Right ventricle myocardium inferior (tissue), 1 donor: ENCODE measurements around the gene BFSP2. TPM values are rescaled to one million over a fixed set of nuclear protein-coding genes. Genes with fewer than 3 reads are reported as not detected.
"Not testable (repeated sequence)": the region's sequence is repeated elsewhere in the genome, so short reads cannot be mapped to it uniquely, and the experiment has no call there.

ENCODE experiments used
- ATAC-seq: fragments of 200-7000 bp; cut with Tn5 transposase; one replicate; pipeline ENCODE4 v1.9.1; 2020; ENCODE audit warnings: mild to moderate bottlenecking, moderate library complexity
- DNase-seq: peaks from one replicate; pipeline ENCODE4 v3.0.0; 2021; ENCODE audit errors: missing footprints
- intact Hi-C: fragments of 100-400 bp; cut with DNase I; formaldehyde crosslinking; loops from one replicate; pipeline ENCODE4 v1.11.0; 2022
- total RNA-seq: library from RNA; stranded (reverse); fragmentation: NEBNext Ultra II Directional; extraction: Animal tissue kit (Norgen Biotek cat#: 25700); gene quantifications from one replicate; pipeline ENCODE4 v1.2.1, GENCODE V29; 2021
- donor health status: DM: no; HTN: yes; CAD: no; lungs with severe emphysema.

Gene BFSP2
- total RNA-seq, 1 donor from 2014 or later: not detected

DNA sequence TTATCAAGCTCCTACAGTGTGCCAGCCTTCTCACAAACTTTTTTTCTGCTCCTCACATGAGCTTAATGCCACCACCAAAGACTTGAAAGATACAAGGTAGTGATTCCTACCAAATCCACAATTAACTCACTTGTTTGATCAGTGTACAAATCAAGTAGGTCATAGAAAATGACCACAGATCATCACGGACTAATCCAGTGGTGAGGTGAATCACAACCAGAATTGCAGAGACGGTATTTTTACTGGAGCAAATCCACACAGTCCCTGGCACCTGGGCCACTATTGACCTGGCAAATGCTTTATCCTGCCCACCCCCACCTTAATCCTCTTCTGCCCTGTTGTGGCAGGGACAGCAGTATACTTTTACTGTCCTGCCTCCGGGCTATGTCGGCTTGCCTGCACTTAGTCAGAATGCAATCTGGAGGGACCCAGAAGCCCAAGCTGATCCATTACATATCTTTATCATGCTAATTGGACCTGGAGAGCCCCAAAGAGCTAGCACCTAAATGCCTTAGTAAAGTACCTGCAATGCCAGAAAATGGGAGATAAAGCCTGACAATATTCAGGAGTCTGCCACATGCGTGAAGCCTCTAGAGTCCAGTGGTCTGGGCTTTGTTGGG is 89.7 kb downstream of the BFSP2 start:
- ATAC-seq: no peak
- intact Hi-C loops: no loop called here

GRCh38 chr3:133490468-133491351 is 90.9 kb downstream of the BFSP2 start:
- intact Hi-C loops: no loop called here
- no peak for ATAC-seq
- DNase-seq: no peak

More for the DNA sequence above, 89.7 kb downstream of the BFSP2 start:
- no peak for DNase-seq

- no peak for DNase-seq
- ATAC-seq: no peak
- intact Hi-C loops: no loop called here
Measured at GRCh38 chr3:133491481-133492059, 91.7 kb downstream of the BFSP2 start.

DNA sequence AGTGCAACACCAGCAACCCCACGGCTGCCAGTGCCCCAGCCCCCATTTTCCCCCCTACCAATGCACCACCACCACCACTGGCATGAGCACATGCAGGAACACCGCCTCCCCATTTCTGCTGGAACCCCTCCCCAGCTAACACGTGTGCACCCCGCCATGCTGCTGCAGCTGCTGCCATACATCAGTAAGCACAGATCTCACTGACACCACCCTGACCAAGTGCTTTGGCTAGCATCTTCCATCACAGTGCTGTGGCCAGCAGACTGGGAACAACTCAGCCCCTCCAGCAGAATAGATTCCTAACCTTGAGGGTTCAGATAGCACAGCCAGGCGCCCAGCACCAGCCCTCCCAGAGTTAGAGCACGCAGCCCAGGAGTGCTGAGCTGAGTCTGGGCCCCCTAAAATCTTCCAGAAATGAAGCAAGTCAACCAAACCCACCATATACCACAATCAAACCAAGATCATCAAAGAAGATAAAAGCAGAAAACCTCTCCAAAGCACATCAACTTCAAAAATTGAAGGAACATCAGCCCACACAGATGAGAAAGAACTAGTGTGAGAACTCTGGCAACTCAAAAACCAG is 92.4 kb downstream of the BFSP2 start:
- intact Hi-C loops: no loop called here
- ATAC-seq: no peak
- DNase-seq: no peak

DNA sequence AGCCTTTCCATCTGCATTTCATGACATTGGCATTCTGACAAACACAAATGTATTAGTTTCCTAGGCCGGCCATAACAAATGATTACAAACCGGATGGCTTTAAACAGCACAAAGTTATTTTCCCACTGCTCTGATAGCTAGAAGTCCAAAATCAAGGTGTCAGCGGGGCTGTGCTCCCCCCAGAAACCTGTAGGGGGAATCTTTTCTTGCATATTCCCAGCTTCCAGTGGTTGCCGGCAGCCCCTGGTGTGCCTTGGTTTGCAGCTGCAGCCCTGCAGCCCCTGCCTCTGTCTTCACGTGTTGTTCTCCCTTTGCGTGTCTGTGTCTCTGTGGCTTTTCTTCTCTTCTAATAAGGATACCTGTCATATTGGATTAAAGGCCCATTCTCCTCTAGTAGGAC is 94.6 kb downstream of the BFSP2 start:
- intact Hi-C loops: no loop called here
- DNase-seq (no peak), ATAC-seq (no peak)

DNA sequence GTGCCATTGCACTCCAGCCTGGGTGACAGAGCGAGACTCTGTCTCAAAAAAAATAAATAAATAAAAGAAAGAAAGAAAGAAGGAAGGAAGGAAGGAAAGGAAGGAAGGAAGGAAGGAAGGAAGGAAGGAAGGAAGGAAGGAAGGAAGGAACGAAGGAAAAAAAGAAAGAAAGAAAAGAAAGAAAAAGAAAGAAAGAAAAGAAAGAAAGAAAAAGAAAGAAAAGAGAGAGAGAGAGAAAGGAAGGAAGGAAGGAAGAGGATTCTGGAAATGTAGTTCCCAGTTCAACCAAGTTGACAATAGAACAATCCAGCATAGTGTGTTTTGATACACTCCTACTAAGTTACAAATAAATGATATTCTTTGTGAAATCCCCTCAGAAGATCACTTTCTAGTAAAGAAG is 102.7 kb downstream of the BFSP2 start:
- ATAC-seq, DNase-seq, intact Hi-C loops: not testable (repeated sequence)

GRCh38 chr3:133503409-133503808 is 103.6 kb downstream of the BFSP2 start:
- DNase-seq (no peak), ATAC-seq (no peak)

DNA sequence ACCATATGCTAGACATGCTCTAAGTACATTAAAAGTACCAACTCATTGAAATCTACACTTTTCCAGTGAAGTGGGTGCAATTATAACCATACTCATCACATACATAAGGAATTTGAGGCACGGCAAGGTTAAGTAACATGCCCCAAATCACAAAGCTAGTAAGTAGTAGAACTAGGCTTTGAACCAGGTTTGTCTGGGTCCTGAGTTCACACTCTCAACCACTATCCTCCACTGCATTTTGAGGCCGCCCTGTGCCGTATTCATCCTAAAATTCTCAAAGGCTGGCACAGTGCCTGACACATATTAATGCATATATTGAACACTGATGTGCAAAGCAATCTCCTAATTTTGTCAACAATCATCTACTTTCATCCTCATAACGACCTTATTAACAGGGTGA is 104.9 kb downstream of the BFSP2 start:
- intact Hi-C loops: no loop called here
- DNase-seq: no peak
- no peak for ATAC-seq

More at GRCh38 chr3:133503409-133503808, 103.6 kb downstream of the BFSP2 start:
- intact Hi-C loops: no loop called here

GRCh38 chr3:133505813-133506212 is 106.0 kb downstream of the BFSP2 start:
- intact Hi-C loops: no loop called here
- no peak for ATAC-seq
- no peak for DNase-seq

GRCh38 chr3:133506215-133506901 is 106.5 kb downstream of the BFSP2 start:
- DNase-seq (no peak), ATAC-seq (peak; percentile 26)
- intact Hi-C loops: no loop called here

- ATAC-seq: no peak
- DNase-seq: no peak
- intact Hi-C loops: no loop called here
Measured at GRCh38 chr3:133509488-133509887, 109.6 kb downstream of the BFSP2 start.

DNA sequence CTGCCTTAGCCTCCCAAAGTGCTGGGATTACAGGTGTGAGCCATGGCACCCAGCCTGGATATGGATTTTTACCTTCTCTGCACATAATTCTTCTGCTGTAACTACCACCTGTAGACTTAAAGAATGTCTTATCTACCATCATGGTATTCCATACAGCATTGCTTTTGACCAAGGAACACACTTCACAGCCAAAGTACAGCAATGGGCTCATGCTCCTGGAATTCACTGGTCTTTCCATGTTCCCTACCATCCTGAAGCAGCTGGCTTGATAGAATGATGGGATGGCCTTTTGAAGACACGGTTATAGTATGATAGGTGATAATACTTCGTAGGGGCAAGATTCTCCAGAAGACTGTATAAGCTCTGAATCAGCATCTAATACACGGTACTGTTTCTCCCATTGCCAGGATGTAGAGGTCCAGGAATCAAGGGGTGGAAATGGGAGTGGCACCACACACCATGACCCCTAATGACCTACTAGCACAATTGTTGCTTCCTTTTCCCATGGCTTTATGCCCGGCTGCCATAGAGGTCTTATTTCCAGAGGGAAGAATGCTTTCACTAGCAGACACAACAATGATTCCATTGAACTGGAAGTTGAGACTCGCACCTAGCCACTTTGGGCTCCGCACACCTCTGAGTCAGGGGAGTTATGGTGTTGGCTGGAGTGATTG is 112.7 kb downstream of the BFSP2 start:
- ATAC-seq (no peak), DNase-seq (no peak)
- intact Hi-C loops: no loop called here

- ATAC-seq: no peak
- intact Hi-C loops: no loop called here
- no peak for DNase-seq
Measured at GRCh38 chr3:133514418-133514817, 114.6 kb downstream of the BFSP2 start.

GRCh38 chr3:133515127-133515526 is 115.3 kb downstream of the BFSP2 start:
- DNase-seq (no peak), ATAC-seq (no peak)
- intact Hi-C loops: no loop called here

GRCh38 chr3:133520286-133520685 is 120.4 kb downstream of the BFSP2 start:
- DNase-seq: no peak
- intact Hi-C loops: no loop called here
- no peak for ATAC-seq

- DNase-seq, intact Hi-C loops, ATAC-seq: not testable (repeated sequence)
Measured at GRCh38 chr3:133520938-133521337, 121.1 kb downstream of the BFSP2 start.

GRCh38 chr3:133521946-133522345 is 122.1 kb downstream of the BFSP2 start:
- intact Hi-C loops: no loop called here
- DNase-seq (no peak), ATAC-seq (no peak)

DNA sequence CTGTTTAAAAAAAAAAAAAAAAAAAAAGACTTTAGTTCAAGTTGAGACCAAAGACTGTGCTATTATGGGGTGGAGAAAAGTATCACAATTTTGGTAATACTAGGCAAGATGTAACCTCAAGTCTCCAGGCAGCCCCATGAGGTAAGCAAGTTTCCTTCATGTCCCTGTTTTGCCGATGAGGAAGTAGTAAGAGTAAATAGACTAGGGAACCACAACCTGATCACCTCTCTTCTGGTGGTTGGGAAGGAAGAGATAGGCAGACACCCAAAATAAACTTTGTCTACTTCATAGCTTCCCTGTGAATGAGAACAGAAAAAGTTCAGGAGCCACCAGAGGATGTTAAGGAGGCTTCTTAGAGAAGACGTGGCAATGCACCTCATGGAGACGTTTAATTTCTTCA is 123.9 kb downstream of the BFSP2 start:
- ATAC-seq, intact Hi-C loops, DNase-seq: not testable (repeated sequence)
